ENCODE measurements around the gene SPECC1L. TPM values are rescaled to one million over a fixed set of nuclear protein-coding genes. Genes with fewer than 3 reads are reported as not detected.

SPECC1L gene
- total and polyA plus RNA-seq, 2 of the 8 experiments (the other 6 are each of a cell fraction or from before 2014, with no cell fraction given), result 15.7 to 61.6 TPM

DNA sequence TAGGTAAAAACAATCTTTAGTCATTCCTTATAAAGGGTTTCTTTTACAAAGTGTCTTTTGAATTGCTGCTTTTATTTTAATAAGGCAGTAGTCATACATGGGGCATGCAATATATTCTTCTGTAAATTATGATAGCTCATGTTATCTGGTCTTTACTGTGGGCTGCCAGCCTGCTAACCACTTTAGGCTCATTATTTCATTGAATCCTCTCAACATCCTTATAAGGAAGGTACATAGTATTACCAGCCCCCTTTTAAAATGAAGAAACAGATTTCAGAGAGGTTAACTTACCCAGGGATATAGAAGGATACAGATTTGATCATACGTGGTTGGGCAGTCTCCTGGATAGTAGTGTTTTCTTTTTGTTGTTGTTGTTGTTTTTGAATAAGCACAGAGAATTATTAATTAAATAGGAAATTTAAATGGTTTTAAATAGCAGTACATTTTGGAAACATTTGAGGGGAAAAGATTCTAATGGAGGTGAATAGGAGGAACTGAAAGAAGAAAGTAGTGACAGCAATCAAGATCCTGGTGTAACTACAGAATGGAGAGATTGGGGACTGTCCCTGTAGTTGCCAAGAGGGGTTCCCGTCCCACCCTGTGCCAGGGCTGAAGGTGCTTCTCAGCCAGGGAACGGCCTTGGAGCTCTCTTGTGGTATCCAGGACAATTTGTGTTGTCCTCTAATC, 21.0 kb downstream of the SPECC1L start:
- Histone ChIP-seq H3K23me2 (ENCODE audit: low read depth, low read length) (no peaks in the 10 kb centered on the region), H2BK20ac (ENCODE audit: low read length) (no peak overlapping the region), H3K36me3 (ENCODE audit: control insufficient read depth in 2 of 4, insufficient read depth in 4 of 4, low read length in 3 of 4) (no peaks in the 10 kb centered on the region), H3K27me3 (replicated peaks in 1 of 4; ENCODE audit: control insufficient read depth in 3 of 4, extremely low read depth in 1 of 4, insufficient read depth in 3 of 4, low read length in 3 of 4) (no peaks in the 10 kb centered on the region), H2BK12ac (ENCODE audit: low read depth, low read length) (no peak overlapping the region), H3K56ac (replicated peaks; ENCODE audit: insufficient read length, low read depth, low read length) (no peak overlapping the region), H3K4me3 (ENCODE audit: extremely low read depth in 1 of 4, insufficient read depth in 2 of 4, low read depth in 3 of 4, low read length in 4 of 4) (no peak overlapping the region), H3K9ac (replicated peaks in 1 of 4; ENCODE audit: extremely low read depth in 1 of 4, low read depth in 3 of 4, low read length in 3 of 4) (no peak overlapping the region), H2AK5ac (ENCODE audit: low read depth, low read length) (no peak overlapping the region), H2BK15ac (ENCODE audit: low read length) (no peak overlapping the region), H3K79me2 (ENCODE audit: control insufficient read depth in 1 of 2, insufficient read depth in 2 of 2, low read length in 2 of 2) (peaks cover 0 to 58% of the 10 kb centered on the region in 2 experiments; a peak in 3 of 4 replicates), H2BK5ac (ENCODE audit: low read depth, low read length) (no peak overlapping the region), H2BK120ac (replicated peaks; ENCODE audit: low read depth, low read length) (no peak overlapping the region), H4K5ac (ENCODE audit: insufficient read length, low read depth, low read length) (no peak overlapping the region), H3K4me1 (replicated peaks in 1 of 4; ENCODE audit: control insufficient read depth in 3 of 4, insufficient read depth in 4 of 4, low read length in 3 of 4) (no peaks in the 10 kb centered on the region; a peak in 1 of 7 replicates), H3K14ac (ENCODE audit: insufficient read length) (no peak overlapping the region), H3K4ac (replicated peaks; ENCODE audit: insufficient read length, low read depth, low read length) (no peak overlapping the region), H4K20me1 (replicated peaks in 1 of 2; ENCODE audit: control insufficient read depth in 1 of 2, insufficient read depth in 2 of 2, low read length in 2 of 2) (peaks cover 8 to 10% of the 10 kb centered on the region in 2 experiments), H4K91ac (replicated peaks; ENCODE audit: insufficient read length, low read length) (no peak overlapping the region), H3K9me3 (ENCODE audit: insufficient read depth in 2 of 2, low read depth in 1 of 2, low read length in 1 of 2) (no peaks in the 10 kb centered on the region), H3K27ac (ENCODE audit: low read depth, low read length) (no peak overlapping the region), H3K23ac (ENCODE audit: insufficient read length) (no peak overlapping the region), H3K4me2 (ENCODE audit: insufficient read depth in 1 of 2, low read depth in 2 of 2, low read length in 2 of 2) (no peak overlapping the region), H3K18ac (ENCODE audit: extremely low read depth, low read length) (no peak overlapping the region), H4K8ac (ENCODE audit: extremely low read depth, insufficient read depth, low read length) (no peak overlapping the region), H2AFZ (ENCODE audit: low read length) (no peak overlapping the region), H3K79me1 (ENCODE audit: low read depth, low read length) (peaks cover 9% of the 10 kb centered on the region)
- no peak for FAIRE-seq
- POLR2A ChIA-PET (ENCODE audit: partially characterized antibody), result interaction anchor here (0.6 kb wide), 1 partner anchor 19 kb away, joined by 3 read pairs; no protein-coding TSS in a partner anchor
- 89% methylated on average over 3 of the region's 3 CpGs; no CpG with 5 or more reads in 1 of the 2 experiments for WGBS, 2 experiments (ENCODE audit: extremely low coverage in 1 of 2, insufficient coverage in 1 of 2, insufficient read length in 1 of 2, insufficient replicate concordance in 2 of 2, low coverage in 1 of 2, low lambda C conversion rate in 2 of 2, missing lambda C conversion rate in 1 of 2)
- no peak for DNase-seq (ENCODE audit: low read depth in 1 of 2, low spot score in 2 of 2)
- CTCF ChIA-PET (ENCODE audit: partially characterized antibody), result no interaction called here
- TF ChIP-seq, protein P1, sequence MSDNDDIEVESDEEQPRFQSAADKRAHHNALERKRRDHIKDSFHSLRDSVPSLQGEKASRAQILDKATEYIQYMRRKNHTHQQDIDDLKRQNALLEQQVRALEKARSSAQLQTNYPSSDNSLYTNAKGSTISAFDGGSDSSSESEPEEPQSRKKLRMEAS (IDR thresholded peaks at IDR 0.05), result no peak
- TF ChIP-seq SIN3A (conservative IDR thresholded peaks at IDR 0.05 in 1 of 2, IDR thresholded peaks at IDR 0.05 in 1 of 2; ENCODE audit: low read depth in 1 of 2, low read length in 2 of 2) (no peak), SUZ12 (IDR thresholded peaks at IDR 0.05; ENCODE audit: low read length) (no peak), FOSL1 (IDR thresholded peaks at IDR 0.05; ENCODE audit: insufficient read depth, low read depth, low read length) (no peak), CREB1 (IDR thresholded peaks at IDR 0.05) (no peak), MAFK (IDR thresholded peaks at IDR 0.05; ENCODE audit: low read depth, low read length) (no peak), ZNF274 (IDR thresholded peaks at IDR 0.05; ENCODE audit: borderline replicate concordance, extremely low read depth, low read length) (no peak), HDAC6 (IDR thresholded peaks at IDR 0.05; ENCODE audit: low read depth, low read length) (no peak), GABPA (IDR thresholded peaks at IDR 0.05; ENCODE audit: borderline replicate concordance, insufficient read depth, low read length) (no peak), CBX8 (IDR thresholded peaks at IDR 0.05; ENCODE audit: borderline replicate concordance, low read depth, low read length) (no peak), SP4 (IDR thresholded peaks at IDR 0.05; ENCODE audit: low read length) (no peak), SAP30 (IDR thresholded peaks at IDR 0.05; ENCODE audit: insufficient read depth, insufficient replicate concordance, low read length) (no peak)
